Glomerular visceral epithelial cell (primary cell): ENCODE data around the gene ZBTB38.

Experiments
- DNase-seq: peaks from one replicate; pipeline ENCODE4 v3.0.0-alpha.2; 2016; ENCODE audit errors: extremely low spot score

ZBTB38 gene

DNA sequence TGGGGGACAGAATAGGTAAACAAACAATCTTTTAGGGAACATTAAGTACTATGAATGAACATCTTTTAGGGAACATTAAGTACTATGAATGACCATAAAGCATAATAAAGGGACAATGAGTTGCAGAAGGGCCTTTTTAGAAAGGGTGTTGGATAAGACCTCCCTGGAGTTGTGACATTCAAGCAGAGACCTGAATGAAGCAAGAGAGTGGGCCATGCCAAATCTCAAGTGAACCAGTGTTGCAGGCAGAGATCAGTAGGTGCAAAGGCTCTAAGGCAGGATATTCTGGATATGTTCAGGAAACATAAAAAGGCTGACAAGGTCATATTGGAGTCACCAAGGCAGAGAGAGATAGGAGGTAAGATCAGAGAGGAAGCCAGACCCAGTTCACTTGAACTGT lies 29.4 kb upstream of the ZBTB38 start:
- no peak for DNase-seq

DNA sequence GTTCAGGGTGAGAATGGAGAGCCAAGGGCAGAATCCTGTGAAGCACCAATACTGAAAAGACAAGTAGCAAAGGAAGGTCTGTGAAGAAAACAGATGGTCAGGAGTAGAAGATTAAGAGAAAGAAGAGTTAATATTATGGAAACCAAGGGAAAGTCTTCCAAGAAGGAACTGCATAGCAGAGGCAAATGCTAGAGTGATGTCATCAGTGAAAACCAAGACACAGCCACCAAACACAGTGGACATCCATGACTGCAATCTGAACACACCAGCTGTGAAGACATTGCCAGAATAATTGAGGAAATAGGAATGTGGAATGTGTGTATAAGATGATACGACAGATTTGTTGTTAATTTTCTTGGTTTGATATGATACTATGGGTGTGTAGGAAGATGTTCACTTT lies 26.8 kb upstream of the ZBTB38 start:
- no peak for DNase-seq

DNA sequence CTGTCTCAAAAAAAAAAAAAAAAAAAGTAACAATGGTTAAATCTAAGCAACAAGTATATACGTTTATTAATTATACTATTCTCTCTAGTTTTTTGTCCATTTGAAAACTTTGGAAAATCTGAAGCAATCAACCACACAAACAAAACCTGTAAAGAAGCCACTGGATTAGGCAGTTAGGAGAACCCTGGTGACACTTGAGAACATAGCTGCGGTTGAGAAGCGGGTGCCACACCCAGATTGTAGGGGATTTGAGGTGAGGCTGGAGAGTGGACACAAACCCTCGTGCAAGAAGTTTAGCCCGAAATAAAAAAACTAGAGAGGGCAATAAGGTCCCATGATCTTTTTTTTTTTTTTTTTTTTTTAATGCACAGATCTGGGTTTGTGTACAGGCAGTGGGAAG lies 25.9 kb upstream of the ZBTB38 start:
- no peak for DNase-seq

DNA sequence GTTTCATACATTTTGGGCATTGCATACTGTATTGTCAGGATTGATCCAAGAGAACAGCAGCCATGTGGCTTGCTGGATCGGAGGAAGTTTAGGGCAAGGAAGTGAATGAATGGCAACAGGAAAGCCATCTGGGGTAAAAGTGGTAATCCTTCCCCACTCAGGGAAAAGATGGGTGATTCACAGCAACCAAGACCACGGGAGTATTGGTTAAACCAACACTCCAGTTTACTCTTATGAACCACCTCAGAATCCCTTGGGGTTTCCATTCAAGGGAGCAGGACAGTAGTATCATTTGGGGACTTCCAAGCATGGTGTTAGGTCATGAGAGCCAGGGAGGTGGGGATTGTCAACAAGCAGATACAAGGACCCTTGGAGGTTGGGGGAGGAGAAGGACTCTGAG lies 25.2 kb upstream of the ZBTB38 start:
- DNase-seq, result no peak

DNA sequence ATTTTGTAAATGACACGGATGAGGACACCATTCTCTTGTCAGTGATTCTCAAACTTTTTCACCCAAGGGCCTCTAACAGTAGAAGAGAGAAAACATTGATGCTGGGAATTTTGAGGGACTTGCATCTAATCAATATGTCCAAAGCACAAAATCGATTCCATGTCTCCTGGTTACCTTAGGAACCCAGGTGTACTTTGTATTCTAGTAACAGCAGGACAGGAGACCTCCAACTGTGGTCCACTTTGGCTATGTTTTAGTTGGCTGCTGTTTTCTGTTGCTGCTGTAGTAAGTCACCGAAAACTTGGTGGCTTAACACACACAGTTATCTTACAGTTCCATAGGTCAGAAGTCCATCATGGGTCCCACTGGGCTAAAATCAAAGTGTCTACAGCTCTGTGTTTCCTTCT lies 24.4 kb upstream of the ZBTB38 start:
- no peak for DNase-seq

DNA sequence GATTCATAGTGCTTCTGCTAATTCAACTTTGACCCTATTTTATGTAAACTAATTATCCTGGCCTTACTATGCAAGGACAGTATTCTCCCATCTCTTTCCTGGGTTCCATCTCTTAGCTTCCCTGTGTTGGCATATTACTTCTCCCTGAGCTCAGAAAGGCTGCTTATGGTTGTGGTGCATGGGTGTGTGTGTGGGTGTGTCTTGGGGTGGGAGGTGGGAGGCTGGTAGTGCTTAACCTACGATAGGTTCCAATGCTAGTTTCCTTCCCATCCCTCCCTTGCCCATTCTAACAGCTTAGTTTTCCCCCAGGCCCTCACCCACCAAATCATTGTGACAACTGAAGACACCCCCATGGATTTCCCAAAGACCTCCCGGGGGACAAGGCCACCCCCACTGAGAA lies 22.8 kb upstream of the ZBTB38 start:
- no peak for DNase-seq

DNA sequence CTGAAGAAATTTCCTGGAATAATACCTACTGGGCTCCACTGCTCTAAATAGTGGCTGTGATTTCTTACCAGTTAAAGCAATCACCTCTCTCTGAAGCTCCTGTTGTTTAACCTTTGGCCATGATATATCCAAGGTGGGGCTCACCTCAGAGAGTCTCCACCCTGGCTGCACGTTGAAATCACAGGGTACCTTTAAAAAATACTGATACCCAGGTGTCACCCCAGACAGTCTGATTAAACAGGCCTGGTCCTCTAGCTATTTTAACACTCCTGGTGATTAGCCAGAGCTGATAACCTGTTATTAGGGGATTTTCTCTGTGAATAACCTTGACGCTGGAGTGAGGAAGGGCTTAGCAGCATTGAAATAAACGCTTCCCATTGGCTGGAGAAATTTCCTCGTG lies 22.3 kb upstream of the ZBTB38 start:
- DNase-seq, result no peak

DNA sequence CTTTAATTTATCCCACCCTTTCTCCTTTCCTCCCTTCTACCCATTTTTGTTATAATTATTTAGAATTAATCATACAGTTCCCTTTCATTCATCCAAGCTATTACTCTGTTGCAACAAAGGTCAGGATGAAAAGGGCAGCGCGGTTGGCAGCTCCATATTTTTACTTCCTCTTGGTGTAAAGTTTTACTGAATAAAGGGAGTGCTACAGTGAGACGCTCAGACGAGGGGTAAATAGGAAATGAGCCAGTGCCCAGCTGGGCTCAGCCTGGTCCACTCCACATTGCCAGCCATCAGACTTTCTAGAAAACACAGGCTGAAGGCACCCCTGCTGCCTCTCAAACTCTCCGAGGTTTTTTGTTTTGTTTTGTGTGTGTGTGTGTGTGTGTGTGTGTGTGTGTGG lies 21.9 kb upstream of the ZBTB38 start:
- DNase-seq, result no peak

DNA sequence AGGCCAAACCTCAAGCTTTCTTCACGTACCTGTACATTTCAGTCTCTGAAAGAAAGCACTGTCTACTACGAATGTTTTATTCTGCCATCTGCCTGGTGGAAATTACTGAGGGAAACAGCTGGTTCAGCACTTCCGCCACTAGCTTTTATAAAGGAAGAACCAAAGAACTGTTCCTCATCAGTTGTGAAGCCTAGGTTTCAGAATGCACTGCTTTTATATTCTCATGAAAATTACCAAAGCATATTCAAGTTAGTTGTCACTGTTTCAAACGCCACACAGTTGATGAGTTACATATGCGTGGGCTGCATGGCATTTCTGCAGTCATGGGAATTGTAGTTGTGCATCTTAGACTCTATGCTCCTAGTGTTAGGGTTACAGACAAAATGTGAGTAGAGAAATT lies 21.5 kb upstream of the ZBTB38 start:
- DNase-seq, result no peak

DNA sequence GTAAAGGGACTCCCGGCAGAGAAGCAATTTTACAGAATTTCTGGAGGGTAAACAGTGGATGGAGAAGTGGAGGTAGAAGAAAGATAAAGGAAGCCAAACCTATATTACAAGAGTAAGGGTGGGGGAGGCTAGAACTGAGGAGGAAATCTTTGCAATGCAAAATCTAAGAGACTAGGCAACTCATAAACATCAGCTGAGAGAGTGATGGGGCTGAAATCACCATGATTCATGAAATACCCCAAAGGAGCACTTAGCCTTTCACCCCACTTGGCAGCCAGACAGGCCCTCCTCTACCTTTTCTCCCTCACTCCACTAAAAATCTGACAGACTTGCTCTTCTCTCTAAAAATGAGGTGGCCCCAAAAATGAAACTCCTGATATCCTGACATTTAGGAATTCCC lies 19.5 kb upstream of the ZBTB38 start:
- no peak for DNase-seq

DNA sequence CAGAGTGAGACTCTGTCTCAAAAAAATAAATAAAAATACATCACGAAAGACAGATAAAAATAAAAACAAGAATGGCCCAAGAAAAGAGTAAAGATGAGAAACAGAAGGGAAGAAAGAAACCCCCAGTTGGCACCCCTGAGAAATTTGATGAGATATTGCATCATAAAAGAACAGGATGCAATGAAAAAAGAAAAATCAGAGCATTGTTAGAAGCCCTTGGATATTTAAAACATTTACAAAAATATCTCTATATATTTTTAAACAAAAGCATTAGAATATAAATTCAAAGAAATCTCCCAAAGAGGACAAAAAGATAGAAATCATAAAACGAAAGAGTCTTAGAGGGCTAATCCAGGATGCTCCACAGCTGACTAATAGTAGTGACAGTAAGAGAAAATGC lies 18.6 kb upstream of the ZBTB38 start:
- DNase-seq, result no peak

DNA sequence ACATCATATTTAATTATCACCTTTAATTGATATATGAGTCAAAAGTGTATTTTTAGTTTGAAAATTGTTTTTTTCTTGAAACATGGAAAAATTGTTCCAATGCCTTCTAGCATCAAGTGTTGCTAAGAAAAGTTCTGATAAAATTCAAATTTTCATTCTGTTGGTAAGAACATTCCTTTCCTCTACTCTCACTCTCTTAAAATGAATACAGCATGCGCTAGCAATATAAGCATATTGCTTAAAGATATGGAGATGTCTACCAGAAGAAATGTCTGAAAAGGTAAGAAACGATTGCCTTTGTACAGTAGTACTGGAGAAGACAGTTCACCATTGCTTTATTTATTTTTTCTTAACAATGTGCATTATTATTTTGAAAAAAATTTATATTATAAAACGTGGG lies 17.6 kb upstream of the ZBTB38 start:
- no peak for DNase-seq

DNA sequence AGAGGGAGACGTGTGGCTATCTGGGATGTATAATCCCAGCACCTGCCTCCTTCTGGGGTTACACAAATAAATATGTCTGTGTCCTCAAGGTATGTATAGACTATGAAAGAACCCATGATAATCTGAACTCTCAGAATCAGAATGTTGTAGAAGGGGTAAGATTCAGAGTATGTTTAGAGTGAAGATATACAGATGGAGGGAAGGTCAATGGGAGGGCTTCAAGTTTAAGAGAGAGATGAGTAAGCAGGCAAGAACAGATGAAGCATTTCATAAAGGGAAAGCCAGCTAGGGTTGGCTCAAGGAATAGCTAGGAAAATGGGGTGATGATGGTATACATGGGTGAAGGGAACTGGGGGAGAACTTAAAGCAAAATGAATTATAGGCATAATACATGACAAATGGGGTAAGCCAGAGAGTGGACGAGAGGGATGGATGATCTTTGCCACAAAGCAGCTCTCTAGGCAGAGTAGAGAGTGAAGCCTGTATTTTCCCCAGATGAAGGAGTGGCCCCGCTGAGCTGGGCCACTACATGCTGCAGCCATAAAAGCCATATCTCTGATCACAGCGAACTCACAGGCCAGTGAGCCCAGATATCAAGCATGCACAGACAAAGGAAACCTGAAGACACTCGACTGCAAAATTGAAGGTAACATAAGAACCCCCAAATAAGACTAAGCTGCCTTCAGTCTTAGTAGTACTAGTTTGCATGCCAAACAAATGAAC lies 15.9 kb upstream of the ZBTB38 start:
- no peak for DNase-seq

DNA sequence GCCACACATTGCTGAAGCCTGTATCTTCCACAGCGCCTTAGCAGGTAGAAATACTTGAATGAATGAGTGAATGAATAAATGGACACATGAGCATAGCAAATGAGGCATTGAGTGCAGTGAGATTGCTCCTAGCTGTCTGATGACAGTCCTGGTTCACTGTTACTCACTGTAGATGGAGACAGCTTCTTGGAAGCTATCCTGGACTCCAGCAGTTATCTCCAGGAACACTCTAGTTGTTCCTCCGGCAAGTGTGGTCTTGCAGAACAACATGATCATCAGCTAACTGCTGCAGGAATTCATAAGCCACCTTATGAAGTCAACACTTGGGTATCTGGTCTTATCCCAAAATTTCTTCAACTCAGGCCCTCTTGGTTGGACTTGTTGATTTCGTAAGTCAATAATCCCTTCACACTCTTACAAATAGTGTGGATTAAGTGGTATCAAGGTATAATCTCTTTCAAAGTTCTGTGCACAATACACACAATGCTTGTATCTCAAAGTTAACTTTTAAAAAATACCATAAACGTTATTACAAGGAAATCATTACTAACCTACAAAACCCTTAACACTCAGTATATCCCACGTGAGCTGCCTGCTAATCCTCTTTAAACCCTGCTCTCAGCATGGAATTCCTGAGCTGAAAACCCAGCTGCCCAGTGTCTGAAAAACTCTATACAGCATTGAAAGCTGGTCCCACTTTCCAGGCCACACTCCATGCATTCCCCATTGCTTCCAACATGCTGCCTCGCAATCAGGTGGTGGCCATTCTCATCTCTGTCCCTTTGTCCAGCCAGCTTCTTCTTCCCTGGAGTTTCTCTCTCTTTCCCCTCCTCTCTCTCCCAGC lies 14.4 kb upstream of the ZBTB38 start:
- no peak for DNase-seq

DNA sequence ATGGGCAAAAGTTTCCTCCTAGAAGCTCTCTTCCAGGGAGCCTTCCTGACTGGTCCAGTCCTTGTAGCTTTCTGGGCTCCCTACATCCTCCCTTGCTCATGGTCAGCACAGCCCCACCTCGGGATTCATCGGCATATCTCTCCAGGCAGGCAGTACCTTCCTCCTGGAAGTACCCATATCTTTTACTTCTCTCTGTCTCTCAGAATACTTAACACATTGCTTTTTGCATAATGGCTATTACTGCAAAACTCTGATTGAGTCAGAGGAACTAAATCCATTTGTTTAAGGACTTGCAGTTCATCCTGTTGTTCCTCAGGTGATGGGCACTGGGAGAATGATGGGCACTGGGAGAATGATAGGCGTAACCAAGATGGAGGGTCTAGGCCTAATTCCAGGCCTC lies 13.8 kb upstream of the ZBTB38 start:
- no peak for DNase-seq

DNA sequence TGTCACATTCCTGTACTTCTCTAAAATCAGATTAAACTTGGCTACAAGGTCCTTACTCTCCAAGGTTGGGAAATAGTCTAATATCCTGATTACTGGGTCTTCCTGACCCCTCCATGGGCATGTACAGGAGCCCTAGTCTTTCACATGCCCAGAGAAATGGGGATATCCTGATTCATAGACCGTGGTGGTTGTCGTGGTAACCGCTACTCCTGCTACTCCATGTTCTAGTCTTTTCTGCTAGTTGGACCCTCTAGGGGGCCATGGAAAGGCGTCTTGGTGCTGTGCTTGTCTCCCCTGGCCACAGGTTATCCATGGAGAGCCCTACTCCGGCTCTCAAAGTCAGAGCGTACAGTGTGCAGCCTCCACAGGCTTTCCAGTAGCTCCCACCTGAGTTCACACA lies 13.1 kb upstream of the ZBTB38 start:
- DNase-seq, result no peak

DNA sequence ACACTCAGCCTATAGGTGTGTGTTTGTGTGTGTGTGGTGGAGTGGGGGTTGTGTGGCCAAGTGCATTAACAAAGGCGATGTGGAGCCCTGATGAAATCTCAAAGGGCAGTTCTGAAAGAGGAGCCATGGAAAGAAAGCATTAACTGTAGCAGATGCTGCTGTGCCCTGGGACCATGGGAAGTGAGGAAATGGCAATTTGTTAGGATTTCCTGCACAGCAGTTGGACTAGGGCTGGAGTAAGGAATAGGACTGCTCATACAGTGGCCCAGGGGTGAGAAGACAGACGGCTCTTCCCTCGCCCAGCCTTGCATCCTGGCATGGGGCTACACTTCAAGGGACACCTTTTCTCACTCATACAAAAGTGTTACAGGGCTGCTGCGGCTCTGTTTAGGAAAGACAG lies 12.3 kb upstream of the ZBTB38 start:
- DNase-seq, result no peak

DNA sequence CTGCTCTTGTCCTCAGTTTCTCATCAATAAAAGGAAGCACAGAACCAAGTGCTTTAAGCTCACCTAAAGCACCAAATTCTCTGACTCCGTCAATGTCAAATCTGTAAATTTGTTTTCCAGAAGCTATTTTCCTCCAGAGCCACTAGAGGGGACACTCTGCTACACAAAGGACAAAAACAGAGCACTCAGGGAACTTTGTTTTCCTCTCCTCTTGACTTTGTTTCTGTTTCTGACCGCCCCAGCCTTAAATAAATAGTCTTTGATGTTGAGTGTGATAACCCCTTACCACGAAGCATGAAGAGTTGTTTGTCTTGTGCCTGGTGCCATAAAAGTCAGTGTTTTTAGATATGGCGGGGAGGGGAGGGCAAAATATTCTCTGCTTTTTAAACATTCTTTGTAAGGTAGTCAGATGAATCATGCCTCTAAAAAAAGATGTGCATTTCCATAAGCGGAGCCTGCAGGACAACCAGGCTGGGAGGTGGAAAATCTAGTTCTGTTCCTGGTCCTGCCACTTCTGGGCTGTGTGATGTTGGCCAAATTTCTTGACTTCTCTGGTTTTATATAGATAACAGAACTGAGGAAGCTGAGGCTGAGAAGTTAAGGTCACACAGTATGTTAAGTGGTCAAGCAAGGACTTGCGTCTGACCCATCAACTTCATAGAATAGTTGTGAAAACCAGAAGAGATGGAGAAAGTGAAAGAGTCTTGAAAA lies 7.3 kb upstream of the ZBTB38 start:
- DNase-seq, result peak; percentile 63

DNA sequence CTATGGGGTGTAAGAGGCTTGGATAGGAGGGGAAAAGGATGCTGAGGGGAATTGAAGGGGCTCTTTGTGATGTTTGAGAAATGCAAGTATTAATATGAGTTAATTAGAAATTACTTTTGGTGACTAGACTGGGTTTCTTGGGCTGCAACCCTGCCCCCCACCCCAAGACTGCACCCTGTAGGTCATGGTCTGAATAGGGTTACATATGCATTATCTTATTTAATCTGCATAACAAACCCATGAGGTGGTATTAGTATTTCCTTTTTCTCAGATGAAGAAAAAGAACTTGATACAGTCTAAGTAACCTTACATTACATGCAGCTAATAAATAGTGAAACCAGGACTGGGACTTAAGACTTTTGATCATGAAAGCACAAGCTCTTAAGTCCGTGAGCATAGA lies 5.6 kb upstream of the ZBTB38 start:
- DNase-seq, result no peak

DNA sequence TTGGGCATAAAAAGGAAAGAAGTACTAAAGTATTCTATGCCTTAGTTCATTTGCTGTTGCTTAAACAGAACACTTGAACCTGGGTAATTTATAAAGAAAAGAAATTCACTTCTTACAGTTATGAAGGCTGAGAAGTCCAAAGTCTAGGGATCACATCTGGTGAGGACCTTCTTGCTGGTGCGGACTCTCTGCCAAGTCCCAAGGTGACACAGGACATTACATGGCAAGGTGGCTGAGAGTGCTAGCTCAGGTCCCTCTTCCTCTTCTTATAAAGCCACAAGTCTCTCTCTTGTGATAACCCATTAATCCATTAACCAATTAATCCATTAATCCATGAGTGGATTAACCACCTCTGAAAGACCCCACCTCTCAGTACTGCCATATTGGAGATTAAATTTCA lies 3.1 kb upstream of the ZBTB38 start:
- DNase-seq, result no peak

DNA sequence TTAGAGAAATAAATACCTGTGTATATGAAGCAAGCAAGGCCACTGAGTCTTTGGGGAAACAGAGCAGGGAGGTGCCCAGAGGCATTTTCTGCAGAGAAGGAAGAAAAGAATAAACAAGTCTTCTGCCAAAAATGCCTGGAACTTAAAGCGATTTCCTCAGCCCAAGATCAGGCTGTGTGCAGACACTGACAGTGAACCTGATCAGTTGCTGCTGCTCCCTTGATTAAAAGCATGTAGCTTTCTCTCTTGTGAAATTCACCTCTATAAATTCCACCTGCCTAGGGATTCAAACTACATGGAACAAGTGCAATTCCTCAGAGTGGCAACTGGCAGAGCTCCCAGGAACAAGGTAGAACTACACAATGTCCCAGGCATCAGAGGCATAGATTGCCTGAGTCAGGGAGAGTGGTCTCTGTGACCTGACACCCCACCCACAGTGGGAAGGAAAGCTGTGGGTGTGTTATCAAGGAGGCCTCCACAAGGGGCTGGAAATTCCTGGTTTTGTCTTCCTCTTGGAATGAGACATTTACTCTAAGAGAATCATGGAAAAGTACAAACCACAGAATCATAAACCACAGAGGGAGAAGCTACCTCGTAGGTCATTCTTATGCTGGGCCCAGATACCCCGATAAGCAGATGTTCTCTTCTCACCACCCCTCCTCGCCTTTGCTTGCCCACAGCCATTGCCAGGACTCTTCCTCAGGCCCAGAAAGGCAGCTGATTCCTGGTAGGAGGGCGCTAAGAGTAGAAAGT lies 1.8 kb upstream of the ZBTB38 start:
- peak; percentile 96 for DNase-seq
